Endometrial microvascular endothelial cells (primary cell): ENCODE data around the gene AASDH. TPM values are rescaled to one million over a fixed set of nuclear protein-coding genes. Genes with fewer than 3 reads are reported as not detected.

ENCODE experiments used
- in situ Hi-C: cut with HindIII; loops from 2 replicates; pipeline ENCODE4 v1.10.0; 2017; ENCODE audit warnings: low sequenced_read_pairs, low pct_unique_long_range_greater_than_20kb; ENCODE audit errors: inconsistent ontology term
- total RNA-seq: library from RNA; depleted of rRNA; stranded (reverse); fragments of >200 nt; gene quantifications from one replicate; pipeline ENCODE4 v1.2.3, GENCODE V29; 2015; ENCODE audit errors: inconsistent ontology term

The AASDH gene
- total RNA-seq, result 8.0 TPM

DNA sequence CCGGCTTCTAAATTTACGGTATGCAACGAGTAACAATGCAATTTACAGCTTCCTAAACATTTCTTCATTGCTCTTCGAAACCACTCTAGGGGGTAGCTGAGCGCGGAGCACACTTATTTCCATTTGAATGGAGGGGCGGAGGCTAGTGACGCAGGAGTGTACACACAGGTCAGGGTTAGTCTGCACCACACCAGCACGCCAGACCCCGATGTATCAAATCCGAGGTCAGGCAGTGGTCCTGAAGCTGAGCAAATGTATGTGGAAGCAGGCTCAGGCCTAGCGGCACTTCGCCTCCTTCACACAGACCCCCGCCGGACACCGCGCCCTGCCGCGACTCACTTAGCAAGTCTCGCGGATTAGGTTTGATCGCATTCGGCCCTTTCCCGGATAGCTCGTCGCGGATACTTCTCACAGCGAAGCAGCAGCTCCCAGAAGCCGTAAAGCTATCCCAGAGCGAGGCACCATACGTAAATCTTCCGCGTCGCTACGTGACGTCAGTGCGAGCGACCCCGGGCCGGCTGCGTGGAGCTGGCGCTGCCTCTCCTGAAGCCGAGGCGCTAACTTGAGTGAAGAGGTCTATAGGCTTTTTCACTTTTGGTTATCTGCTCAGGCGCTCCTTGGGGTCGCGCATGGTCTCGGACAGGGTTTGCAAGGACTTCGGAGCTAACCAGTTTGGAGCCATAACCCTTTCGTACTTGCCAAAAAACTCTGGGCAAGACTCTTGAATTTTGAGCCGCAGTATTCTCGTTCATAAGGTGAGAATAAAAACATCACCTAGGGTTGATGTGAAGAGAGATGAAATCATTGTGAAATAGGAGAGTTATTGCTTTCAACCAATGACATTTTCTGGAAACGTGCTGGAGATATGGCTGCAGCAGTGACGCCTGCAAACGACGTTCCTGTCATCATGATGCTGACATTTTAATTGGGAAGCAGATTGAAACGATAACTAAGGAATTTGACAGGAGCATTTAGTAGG, at the start of gene AASDH:
AASDH (minus strand) TSS at position 469 of the 979 bp plus-strand sequence. CDS start 3,192 bp downstream, outside the sequence.
- in situ Hi-C loops, result no loop called here

DNA sequence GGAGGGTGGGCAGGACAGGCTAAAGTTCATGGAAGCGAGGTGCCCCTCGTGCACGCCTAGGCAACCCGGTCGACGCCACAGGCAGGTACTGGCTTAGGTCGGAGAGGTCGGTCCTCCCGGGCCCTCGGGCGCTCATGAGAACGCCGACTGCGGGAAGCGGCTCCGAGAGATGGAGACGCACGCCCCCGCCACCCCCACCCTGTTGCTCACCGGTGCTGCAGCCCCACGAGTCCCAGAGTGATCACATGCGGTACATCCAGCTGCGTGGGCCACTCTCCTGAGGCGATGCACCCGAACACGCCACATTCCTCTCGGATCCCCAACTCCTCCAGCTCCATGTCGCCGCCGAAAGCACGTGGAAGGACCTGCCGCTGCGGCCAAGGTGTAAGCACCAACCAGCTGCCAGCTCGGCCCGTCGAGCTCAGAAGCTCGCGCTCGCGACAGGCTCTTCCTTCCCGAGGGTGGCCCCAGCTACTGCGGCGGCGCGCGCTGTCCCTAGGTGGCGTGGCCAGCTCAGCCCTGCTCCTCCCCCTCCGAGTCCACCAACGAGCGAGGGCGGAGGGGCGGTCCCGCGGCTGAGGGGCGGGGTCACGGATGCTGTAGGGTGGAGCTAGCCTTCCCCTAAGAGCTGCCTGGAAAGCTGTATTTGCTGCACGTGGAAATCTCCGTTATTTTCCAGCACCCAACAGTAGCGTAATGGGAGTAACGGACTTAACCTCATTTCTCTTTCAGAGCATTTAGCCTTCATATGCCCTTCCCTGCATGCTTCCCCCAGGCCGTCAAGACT, 48.0 kb upstream of the AASDH start, which contains the start of gene PPAT:
PPAT (minus strand) TSS at position 476 of the 787 bp plus-strand sequence; CDS start at position 338, 138 bp downstream.
- in situ Hi-C loops, result no loop called here

GRCh38 chr4:56434599-56435139, 47.4 kb upstream of the AASDH start:
- in situ Hi-C loops, result no loop called here

GRCh38 chr4:56433280-56433679, 46.0 kb upstream of the AASDH start:
- in situ Hi-C loops, result no loop called here

GRCh38 chr4:56430203-56430602, 42.9 kb upstream of the AASDH start:
- in situ Hi-C loops, result no loop called here

DNA sequence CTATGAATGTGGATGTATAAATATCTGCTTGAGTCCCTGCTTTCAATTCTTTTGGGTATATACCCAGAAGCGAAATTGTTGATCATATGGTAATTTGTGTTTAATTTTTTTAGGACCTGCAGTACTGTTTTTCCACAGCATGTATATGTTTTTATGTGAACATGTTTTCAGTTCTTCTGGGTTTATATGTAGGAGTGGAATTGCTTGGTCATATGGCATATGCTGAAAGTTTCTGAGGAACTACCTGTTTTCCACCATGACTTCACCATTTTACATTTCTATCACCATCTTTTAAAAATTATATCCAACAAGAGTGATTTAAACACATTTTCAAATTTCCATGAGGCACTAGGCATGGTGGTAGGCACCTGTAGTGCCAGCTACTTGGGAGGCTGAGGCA, 39.9 kb upstream of the AASDH start:
- in situ Hi-C loops, result no loop called here

GRCh38 chr4:56426273-56426672, 39.0 kb upstream of the AASDH start:
- in situ Hi-C loops, result no loop called here

- in situ Hi-C loops, result no loop called here
Measured at GRCh38 chr4:56425518-56425917, 38.2 kb upstream of the AASDH start.

GRCh38 chr4:56424697-56425514, 37.6 kb upstream of the AASDH start:
- in situ Hi-C loops, result no loop called here

DNA sequence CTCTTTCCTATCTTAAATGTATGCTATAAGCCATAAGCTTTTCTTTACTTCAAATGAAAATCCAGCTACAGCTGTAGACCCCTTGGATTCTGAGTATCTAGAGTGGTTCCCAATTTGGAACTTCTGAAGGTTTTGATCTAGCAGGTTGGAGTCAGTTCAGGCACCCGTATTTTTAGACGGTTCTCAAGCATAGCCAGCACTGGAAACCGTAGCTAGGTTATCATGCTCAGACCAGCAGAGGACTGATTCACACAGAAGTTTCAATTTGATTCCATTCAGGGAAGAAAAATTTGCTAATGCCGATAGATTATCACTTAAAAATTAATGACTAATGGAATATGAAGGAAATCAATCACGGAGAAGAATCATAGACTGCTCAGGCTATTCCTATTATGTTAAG, 36.9 kb upstream of the AASDH start:
- in situ Hi-C loops, result no loop called here

GRCh38 chr4:56417396-56417795, 30.1 kb upstream of the AASDH start:
- in situ Hi-C loops, result no loop called here

GRCh38 chr4:56416349-56416748, 29.1 kb upstream of the AASDH start:
- in situ Hi-C loops, result no loop called here

DNA sequence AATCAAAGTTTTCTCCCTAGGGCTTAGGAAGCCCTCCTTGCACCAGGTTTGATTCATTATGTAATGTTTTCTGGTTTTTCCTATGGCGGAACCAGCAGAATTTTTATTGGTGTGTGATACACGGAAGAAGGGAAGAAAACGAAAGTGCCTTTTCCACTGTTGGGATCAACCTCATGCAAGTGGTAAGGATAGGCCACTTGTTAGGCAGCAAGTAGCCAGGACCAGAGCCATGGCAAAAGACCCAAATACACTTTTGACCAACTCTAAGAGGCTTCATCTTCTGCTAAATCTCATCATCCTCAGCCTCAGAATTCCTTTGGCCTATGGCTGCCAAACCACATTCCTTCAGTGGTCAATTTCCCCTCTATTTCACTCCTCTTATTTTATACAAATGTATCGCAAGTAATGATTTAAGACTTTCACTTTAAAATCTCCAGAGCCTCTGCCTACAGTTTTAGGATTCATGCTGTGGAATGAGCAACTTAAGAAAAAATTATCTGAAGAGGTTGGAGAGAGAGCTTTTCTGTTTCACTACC, 26.9 kb upstream of the AASDH start:
- in situ Hi-C loops, result no loop called here

DNA sequence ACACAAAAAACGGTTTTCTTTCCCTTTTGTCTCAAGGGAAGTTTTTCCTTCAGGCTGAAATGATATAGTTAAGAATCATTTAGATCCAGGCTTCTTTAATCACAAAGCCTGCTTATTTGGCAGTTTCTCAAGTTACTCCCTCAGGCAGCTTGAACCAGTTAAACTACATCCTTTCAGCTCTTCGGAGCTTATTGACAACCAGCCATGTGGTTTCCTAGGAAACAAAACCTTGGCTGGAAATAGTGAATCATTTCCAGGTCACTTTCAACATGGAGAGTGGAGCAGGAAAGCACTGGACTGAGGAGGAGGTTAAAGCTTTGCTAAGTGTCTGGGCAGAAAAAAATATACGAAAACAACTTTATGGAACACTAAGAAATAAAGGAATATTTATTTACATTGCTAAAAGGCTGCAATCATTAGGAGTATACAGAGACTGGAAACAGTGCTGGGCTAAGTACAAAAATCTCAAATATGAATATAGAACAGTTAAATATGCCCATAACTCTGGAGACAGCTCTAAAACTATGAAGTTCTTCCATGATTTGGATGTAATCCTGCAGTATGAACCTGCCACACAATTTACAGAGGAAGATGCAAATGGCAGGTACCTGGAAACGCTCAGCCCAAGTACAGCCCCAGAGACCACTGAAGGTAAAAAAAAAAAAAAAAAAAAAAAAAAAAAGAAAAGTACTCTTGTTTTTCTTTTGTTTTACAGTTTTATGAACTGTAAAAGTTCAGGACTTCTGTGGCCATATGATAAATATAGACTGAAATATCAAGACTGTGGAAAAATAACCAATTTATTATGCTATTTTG, 23.2 kb upstream of the AASDH start:
- in situ Hi-C loops, result no loop called here

GRCh38 chr4:56409511-56410090, 22.3 kb upstream of the AASDH start:
- in situ Hi-C loops, result no loop called here

DNA sequence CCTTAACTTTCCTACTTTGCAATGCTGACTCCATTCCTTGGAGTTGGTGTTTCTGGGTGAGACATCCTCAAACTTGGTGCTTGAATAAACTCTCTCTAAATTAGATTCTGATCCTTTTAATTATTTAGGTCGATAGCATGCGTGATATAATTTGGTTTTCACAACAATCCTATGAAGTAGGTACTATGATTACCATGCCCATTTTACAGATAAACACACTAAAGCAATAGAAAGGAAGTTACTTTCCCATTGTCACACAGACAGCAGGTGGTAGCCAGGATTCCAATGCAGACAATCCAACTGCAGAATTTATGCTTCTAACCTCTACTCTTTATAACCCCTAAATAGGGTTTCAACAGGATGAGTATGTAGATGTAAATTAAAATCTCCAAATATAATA, 21.7 kb upstream of the AASDH start:
- in situ Hi-C loops, result no loop called here

DNA sequence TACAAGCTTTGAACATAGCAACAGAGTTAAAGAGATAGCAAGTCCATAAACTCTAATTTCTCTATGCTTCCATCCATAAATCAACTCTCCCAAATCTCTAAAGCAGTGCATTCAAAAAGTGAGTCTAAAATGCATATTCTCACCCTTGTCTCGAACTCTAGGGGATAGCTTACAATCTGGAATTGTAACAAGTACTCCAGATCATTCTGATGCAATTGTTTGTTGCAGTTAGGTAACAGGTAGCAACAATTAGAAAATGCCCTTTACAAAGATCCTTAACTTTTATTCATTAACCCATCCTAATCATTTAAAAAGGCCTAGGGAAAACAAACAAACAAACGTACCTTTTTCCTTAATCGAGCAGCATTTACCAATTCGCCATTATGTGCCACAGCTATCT, 18.9 kb upstream of the AASDH start:
- in situ Hi-C loops, result no loop called here
